ENCODE measurements around the gene SLC6A1.

Gene SLC6A1

GRCh38 chr3:10993729-10994065 lies 1.1 kb downstream of the SLC6A1 start:
- DNase-seq (ENCODE audit: low read depth): no peak

- DNase-seq (ENCODE audit: low read depth): no peak
Measured at GRCh38 chr3:10994306-10994705, 1.8 kb downstream of the SLC6A1 start.

DNA sequence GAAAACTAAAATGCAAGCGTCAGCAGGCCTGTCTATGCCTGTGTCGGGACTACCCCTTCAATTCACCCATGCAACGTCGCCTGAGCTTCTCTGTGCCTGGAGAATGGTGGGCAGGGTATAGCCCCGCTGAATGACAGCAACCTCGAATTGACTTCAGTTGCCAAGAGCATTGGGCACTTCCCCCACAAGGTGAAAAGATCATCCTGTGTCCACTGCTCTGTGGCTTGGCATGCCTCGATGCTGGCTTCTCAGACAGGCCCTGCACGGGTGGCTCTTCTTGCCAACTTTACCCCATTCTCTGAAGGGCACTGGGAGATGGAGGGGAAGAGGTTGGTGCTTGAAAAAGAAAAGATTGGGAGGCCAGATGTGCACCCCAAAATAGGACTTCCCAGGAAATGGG lies 3.3 kb downstream of the SLC6A1 start:
- no peak for DNase-seq (ENCODE audit: low read depth)

GRCh38 chr3:10996345-10997013 lies 3.9 kb downstream of the SLC6A1 start:
- no peak for DNase-seq (ENCODE audit: low read depth)

DNA sequence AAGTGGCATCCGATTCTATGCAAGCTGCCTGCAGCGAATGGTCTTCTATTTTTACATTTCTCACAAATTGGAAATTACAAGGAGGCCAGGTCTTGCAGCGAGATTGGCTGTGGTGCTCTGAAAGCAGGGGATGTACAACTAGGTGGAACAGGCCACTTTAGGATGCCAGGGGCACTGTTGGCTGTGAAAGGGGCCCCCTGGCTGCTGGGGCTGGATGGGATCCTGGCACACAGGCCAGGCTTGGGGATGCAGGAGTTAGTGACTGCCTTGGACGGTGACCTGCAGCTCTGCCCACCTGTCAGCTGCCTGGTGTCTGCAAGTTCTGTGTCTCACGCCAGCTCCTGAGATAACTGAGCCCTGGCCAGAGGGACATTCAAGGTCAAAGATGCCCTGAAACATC lies 4.6 kb downstream of the SLC6A1 start:
- no peak for DNase-seq (ENCODE audit: low read depth)

DNA sequence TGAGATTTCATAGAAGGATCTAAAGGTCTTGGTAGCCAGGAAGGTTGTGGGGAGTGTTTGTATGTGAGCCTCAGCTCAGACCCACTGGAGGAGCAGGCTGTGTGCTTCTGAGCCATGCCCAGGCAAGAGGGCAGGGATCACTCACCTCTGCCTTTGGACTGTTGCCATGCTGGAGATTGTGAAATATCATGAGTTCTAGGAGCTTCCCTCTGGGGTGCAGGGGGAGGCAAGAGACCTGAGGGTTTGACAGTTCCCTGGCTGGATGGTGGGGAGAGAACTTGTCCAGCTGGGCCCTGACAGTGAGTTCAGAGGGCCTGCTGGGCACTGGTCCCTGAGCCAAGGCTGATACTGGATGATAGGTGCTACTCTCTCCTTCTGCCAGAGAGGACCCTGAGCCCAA lies 6.0 kb downstream of the SLC6A1 start:
- DNase-seq (ENCODE audit: low read depth): no peak

DNA sequence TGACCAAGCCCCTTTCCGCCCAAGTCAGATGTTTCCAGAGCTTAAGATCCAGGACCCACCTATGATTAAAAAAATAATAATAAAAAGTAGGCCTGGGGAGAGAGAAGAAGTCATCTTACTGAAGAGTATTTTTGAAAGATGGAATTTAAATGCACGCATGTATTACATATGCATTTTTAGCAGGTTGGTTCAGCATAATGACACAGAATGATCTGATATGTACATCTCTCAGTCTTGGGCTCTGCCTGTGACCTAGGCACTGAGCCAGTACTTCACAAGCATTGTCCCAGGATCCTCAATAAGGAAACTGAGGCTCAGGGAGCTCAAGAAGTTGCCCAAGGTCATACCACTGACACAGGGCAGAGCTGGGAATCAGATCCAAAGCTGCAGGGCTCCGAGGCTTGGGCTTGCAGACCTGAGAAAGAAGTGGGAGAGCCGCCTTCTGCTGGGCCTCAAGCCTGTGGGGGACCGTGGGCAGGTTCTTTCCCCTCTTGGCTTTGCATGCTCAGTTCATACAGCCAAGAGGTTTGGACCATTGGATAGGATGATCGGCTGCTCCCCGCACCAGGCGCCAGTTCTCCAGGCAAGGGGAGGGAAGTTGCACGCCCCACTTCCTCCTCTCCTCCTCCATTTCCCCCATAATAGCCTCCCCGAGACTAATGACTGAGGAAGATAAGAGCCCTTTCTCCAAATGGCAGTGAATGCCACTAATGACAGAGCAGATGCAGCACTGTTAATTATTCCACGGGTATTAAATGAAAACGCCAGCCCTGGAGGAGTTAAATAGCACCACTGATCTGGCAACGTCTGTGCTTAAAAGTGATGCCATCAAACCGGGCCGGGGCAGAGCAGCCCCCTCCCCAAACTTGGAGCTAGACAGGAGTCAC lies 6.9 kb downstream of the SLC6A1 start:
- no peak for DNase-seq (ENCODE audit: low read depth)

GRCh38 chr3:11000528-11000927 lies 8.0 kb downstream of the SLC6A1 start:
- DNase-seq (ENCODE audit: low read depth): no peak

DNA sequence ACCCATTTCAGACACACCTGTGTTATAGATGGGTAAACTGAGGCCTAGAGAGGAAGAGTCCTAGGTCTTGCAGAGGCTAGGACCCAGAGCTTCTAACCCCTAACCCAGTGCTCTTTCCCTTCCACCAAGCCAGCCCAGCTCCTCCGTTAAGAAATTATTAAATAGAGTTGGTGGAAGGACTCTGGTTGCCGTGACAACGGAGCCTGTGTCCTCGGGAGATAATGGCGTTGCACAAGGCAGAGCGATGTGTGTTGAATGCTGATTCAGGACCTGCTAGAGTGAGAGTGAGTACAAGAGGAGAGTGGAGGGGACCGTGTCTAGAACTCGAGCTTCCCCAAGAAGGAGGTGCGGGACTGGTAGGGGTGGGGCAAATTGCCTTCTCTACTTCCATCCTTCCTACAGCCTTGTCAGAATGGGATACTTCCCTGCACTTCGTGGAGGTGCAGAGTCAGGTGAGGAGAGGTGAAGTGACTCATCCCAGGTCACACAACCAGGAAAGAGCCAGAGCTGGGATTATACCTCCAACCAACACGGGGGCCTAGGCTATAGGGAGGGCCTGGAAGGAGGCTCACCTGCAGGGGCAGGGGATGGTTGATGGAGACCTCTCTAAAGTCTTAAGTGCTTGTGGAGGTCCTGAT lies 8.6 kb downstream of the SLC6A1 start:
- DNase-seq (ENCODE audit: low read depth): no peak

DNA sequence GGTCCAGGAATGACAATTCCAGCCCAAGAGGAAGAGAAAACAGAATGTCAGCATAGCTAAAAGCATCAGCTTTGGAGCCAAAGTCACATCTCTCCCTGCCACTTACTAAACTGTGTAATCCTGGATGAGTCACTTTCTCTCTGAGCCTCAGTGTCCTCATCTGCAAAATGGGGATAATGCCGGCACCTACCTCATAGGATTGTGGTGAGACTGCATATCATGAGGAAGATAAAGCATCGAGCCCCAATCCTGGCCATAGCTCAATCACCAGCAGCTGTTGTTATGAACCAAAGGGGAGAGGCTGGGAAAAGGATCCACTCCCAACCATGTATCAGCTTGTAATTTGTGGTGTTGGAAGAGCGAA lies 9.1 kb downstream of the SLC6A1 start:
- DNase-seq (ENCODE audit: low read depth): no peak

- no peak for DNase-seq (ENCODE audit: low read depth)
Measured at GRCh38 chr3:11002371-11002807, 9.8 kb downstream of the SLC6A1 start.

DNA sequence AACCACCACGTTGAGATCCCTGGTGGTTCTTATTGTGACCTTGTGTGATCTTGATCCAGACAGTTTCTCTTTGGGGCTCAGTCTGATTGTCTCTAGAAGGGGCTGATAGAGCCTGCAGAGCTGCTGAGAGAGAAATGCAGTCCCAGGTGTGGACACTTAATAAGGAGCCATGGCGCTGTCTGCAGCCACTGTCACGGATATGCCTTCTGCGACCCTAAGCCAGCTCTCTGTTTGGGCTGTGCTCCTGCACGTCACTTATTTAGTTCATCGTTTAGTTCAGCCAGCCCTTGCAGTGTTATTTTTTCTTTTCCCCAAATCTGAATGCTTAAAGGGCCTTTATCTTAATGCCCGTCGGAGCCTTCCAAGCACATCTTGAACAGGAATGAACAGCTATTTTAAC lies 12.0 kb downstream of the SLC6A1 start:
- no peak for DNase-seq (ENCODE audit: low read depth)

DNA sequence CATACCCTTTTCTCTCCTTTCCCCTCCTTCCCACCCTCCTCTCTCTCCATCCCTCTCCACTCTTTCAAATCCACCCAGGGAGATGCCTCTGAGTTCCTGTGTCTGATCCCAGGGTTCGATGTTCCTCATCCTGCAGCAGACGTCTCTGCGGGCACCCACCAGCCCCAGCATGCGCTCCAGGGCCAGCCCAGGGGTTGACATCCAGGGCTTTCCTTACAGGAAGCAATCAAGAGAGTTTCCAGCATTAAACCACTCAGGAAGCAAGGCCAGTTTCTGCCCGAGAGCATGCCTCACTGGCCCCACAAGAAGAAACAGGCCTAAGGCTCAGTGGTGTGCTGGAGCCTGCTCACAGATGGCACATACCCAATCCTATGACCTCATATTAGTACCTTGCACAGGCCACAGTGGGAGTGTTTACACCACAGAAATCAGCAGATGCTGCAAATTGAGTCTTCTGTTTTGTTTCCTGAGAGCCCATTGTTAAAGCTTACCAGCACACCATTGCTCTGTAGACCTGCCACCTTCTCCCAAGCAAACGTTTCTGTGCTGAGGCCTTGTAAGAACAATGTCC lies 13.2 kb downstream of the SLC6A1 start:
- DNase-seq (ENCODE audit: low read depth): no peak

- no peak for DNase-seq (ENCODE audit: low read depth)
Measured at GRCh38 chr3:11006986-11007933, 14.7 kb downstream of the SLC6A1 start.

DNA sequence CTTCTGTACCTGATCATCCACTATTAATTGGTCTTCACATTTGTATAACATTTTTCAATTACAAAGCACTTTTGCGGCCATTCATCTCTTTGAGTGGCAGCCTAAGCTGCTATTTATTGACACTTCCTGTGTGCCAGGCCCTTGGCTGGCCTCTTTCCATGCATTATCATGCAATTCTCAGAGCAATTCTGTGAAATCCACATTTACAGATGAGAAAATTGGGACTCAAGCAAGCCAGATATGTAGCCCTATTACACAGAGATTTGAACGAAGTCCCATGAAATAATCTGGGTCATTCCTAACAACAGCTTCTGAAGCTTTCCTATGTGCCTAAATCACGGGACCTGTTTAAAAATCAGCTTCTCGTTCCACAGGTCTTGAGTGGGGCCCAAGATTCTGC lies 17.4 kb downstream of the SLC6A1 start:
- DNase-seq (ENCODE audit: low read depth): no peak

DNA sequence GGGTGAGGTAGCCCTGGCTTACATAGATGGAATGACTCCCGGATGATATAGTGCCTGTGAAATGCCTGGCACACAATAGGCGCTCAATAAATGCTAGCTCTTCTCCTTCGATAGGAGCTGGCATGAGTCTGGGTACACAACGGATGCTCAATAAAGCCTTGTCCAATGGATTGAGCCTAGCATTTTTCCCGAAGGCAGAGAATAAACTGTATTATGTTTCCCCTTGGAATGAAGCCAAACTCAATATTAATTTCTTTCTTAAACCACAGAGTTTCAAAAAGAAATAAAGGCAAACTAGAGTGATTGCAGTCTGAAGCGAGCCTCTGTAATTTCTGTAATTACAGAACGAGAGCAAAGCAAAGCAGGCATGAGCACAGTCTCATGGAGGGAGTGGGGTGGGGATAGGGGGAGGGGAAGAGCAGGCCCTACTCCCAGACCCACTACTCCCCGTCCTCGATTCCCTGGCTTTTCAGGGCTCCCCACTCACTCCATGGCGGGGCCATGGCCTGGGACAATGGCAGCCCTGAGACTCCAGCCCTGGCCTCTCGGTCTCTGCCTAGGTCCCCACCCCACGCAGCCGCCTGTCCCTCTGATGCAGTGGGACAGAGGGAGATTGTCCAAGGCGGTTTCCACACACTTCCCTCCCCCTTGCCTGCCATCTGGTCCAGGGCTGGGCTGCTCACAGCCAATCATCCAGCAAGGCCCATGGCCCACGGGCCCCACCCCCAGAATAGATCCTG lies 18.0 kb downstream of the SLC6A1 start:
- DNase-seq (ENCODE audit: low read depth): no peak

DNA sequence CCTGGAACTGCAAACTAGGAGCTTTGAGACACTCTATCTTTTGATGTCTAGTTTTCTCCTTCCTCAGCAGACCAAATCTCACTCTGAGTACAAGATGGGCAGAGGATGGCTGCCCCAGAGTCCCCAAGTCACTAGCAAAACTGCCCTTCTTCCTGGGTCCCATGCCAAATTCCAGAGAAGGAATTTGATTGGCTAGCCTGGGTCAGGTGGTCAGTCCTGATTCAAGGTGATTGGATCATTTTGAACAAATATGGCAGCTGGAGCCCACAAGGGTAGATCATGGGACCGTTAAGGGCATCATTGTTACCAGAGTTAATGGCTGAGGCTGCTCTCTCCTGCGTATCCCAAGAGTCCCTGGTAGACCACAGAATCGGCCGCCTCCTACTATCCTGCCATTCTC lies 21.7 kb downstream of the SLC6A1 start:
- DNase-seq (ENCODE audit: low read depth): no peak

GRCh38 chr3:11014752-11015151 lies 22.2 kb downstream of the SLC6A1 start:
- DNase-seq (ENCODE audit: low read depth): no peak

DNA sequence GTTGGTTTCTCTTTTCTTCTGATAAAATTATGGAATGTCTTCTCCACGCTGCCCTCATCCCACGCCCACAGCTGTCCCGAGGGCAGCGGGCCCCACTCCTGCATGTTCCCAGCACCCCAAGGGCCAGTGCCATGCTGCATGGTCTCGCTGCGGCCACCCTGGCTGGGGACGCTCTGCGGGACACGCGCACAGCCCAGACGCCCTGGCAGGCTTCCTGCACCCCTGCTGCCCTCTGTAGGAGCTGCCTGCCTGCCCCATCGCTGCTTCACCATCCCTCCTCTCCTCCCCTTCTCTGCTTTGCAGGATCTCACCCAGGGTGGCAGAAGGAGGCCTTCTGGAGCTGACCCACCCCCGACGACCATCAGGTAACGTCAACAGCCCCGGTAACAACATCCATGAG lies 22.8 kb downstream of the SLC6A1 start:
- DNase-seq (ENCODE audit: low read depth): no peak

DNA sequence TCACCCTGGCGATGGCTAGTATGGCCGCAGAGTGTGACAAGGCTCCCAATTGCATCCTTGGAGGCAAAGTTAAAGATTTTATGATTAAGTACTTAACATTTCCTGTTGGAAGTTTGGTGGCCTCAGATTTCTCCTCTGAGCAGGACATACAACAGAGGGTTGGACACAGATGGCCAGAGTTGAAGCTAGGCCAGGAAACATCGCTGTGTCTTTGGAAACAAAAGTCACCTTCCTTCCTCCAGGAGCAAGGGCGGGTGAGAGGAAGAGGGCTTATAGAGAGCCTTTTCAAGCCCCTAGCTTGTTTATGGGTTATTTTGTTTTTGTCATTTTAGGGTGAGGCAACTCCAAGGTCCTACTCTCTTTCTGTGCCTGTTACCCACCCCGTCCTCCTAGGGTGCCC lies 24.2 kb downstream of the SLC6A1 start:
- no peak for DNase-seq (ENCODE audit: low read depth)
